GM06990 (cell line): ENCODE data around the gene PTGES2.

Experiments
- DNase-seq: peaks from one replicate; pipeline ENCODE4 v3.0.0-alpha.2; 2011; ENCODE audit not compliant: insufficient read length; ENCODE audit errors: extremely low read depth
- H3K27me3 ChIP-seq: replicated peaks from 2 replicates; pipeline ENCODE4 v1.6.0; 2011; ENCODE audit warnings: low read length; ENCODE audit not compliant: control insufficient read depth, insufficient read depth
- H3K36me3 ChIP-seq: 2 replicates; pipeline ENCODE4 v1.5.1; 2011; ENCODE audit warnings: low read length; ENCODE audit not compliant: control insufficient read depth, insufficient read depth
- H3K4me3 ChIP-seq: replicated peaks from 2 replicates; pipeline ENCODE4 v1.5.1; 2011; ENCODE audit warnings: low read depth, mild to moderate bottlenecking, control low read depth, low read length
- TF ChIP-seq, protein P1 (sequence below): IDR thresholded peaks from 2 replicates; pipeline ENCODE4 v1.5.1; 2011; ENCODE audit warnings: low read length, control low read depth, mild to moderate bottlenecking, inconsistent platforms; ENCODE audit not compliant: insufficient read depth, poor library complexity, severe bottlenecking

PTGES2 gene

DNA sequence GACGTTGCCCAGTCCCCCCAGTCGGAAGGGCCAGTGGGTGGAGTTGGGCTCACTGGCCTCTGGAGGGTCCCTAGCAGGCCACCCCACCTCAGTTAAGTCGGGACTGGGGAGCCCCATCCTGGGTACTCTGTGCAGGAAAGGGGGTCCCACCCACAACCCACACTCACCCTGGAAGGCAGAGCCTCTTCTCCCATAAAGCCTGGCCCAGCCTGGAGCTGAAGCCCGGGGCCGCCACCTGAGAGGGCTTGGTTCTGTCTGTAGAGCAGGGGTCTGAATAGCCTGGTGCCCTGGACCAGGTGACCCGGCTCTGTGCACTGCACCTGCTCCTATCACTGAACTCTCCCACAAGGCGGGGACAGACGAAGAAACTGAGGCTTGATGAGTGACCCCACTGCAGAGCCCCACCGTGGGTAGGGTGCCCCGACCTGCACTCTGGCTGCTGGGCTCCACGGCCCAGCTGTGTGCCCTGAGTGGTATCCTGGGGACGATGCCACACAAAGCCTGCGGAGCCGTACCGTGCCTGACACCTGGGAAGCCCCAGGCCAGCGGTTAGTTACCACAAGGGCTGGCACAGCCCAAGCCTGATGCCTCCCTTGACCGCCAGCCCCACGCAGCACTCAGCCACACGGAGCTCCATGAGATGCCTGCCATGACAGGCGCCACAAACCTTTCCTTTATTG is 7.3 kb downstream of the PTGES2 start:
- no peak for DNase-seq
- H3K4me3 ChIP-seq: no peak overlapping the region
- H3K36me3 ChIP-seq: peaks cover 18% of the 10 kb centered on the region
- no peaks in the 10 kb centered on the region for H3K27me3 ChIP-seq
- TF ChIP-seq, protein P1, sequence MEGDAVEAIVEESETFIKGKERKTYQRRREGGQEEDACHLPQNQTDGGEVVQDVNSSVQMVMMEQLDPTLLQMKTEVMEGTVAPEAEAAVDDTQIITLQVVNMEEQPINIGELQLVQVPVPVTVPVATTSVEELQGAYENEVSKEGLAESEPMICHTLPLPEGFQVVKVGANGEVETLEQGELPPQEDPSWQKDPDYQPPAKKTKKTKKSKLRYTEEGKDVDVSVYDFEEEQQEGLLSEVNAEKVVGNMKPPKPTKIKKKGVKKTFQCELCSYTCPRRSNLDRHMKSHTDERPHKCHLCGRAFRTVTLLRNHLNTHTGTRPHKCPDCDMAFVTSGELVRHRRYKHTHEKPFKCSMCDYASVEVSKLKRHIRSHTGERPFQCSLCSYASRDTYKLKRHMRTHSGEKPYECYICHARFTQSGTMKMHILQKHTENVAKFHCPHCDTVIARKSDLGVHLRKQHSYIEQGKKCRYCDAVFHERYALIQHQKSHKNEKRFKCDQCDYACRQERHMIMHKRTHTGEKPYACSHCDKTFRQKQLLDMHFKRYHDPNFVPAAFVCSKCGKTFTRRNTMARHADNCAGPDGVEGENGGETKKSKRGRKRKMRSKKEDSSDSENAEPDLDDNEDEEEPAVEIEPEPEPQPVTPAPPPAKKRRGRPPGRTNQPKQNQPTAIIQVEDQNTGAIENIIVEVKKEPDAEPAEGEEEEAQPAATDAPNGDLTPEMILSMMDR: no peak

DNA sequence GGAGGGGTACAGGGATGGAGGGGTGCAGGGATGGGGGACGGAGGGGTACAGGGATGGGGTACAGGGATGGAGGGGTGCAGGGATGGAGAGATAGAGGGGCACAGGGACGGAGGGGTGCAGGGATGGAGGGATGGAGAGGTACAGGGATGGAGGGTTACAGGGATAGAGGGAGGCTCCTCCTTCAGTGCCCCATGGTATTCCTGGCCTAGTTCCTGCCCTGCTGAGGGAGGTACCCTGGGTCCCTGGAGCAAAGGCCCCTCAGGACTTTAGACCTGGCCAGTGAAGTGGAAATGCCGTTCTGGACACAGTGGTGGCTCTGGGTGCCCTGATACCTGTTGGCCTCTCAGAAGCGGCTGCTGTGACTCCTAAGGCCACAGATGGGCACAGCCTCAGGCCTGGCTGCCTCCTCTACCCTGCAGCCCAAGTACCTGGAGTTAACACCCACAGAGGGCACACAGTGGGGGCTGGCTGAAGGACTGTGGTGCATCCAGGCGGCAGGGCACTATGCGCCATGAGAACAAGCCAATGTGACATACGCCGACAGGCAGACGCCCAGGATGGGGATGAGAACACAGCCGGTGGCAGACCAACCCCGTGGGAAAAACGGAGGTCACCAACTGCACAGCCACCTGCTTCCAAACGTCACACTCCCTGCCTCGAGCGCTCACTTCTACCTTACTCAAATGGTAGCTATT is 8.4 kb downstream of the PTGES2 start:
- Histone ChIP-seq H3K36me3 (peaks cover 15% of the 10 kb centered on the region), H3K27me3 (no peaks in the 10 kb centered on the region), H3K4me3 (no peak overlapping the region)
- DNase-seq: no peak
- TF ChIP-seq, protein P1: no peak

DNA sequence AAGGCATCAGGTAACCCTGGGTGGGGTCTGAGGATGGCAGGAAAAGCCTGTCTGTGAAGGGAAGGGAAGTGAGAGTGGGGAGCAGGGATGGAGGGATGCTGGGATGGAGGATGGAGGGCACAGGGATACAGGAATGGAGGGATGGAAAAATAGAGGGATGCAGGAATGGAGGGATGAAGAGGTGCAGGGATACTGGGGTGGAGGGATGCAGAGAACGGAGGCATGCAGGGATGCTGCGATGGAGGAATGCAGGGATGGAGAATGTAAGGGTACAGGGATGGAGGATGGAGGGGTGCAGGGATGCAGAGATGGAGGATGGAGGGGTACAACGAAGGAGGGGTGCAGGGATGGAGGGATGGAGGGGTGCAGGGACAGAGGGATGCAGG is 9.1 kb downstream of the PTGES2 start:
- peaks cover 17% of the 10 kb centered on the region for H3K36me3 ChIP-seq

DNA sequence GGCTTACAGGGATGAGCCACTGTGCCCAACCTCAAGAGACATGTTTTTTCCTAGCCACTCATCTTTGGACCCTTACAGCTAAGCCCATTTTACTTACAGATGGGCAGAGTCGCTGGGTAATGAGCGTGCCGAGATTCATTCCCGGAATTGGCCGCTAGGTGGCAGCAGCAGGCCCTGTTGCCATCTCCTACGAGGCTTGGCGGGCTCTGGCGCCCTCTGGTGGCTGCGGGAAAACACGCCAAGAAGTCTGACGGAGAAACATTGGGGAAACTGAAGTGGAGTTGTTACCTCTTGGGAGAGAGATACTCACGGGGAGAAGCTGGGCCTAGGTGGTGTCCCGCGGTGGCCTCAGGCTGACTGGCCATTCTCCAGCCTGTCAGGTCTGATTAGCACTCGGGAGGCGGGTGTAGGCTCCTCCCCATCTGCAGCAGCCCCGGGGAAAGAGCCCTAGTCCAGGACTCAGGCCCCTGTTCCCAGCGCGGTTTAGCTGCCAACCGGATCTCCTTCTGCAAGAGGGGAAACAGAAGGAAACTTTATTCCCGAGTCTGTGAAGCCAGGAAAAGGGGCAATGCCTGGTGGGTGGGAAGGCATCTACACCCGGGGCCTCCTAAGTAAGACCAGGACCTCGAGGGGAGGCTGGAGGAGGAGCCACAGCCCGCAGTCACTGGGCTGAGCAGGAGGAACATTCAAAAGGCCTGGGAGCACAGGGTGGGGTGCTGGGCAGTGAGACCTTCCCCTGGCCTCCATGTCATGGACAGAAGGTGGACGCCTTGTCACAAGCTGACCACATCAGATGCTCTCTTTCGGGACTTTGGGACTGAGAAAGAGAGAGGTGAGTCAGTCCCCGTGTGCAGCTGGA is 9.7 kb downstream of the PTGES2 start:
- Histone ChIP-seq H3K4me3 (no peak overlapping the region), H3K36me3 (peaks cover 16% of the 10 kb centered on the region), H3K27me3 (no peaks in the 10 kb centered on the region)
- TF ChIP-seq, protein P1: peak; percentile 100
- peak; percentile 84 for DNase-seq

More for the DNA sequence above, 9.1 kb downstream of the PTGES2 start:
- no peaks in the 10 kb centered on the region for H3K27me3 ChIP-seq
- no peak for DNase-seq
- H3K4me3 ChIP-seq: no peak overlapping the region
- TF ChIP-seq, protein P1: no peak

- TF ChIP-seq, protein P1: no peak
- no peak for DNase-seq
- Histone ChIP-seq H3K4me3 (no peak overlapping the region), H3K36me3 (peaks cover 7% of the 10 kb centered on the region), H3K27me3 (no peaks in the 10 kb centered on the region)
Measured at GRCh38 chr9:128116104-128117083, 11.1 kb downstream of the PTGES2 start.
